GM19324 (cell line): ENCODE data around the gene MDH2.
"Not testable (repeated sequence)": the region's sequence is repeated elsewhere in the genome, so short reads cannot be mapped to it uniquely, and the experiment has no call there.

ENCODE experiments used
- ATAC-seq: cut with Tn5 transposase; IDR thresholded peaks from one replicate; pipeline ENCODE4 v1.9.1; 2021; ENCODE audit warnings: mild to moderate bottlenecking, moderate library complexity; ENCODE audit not compliant: unreplicated experiment, low FRiP score

Gene MDH2, protein sequence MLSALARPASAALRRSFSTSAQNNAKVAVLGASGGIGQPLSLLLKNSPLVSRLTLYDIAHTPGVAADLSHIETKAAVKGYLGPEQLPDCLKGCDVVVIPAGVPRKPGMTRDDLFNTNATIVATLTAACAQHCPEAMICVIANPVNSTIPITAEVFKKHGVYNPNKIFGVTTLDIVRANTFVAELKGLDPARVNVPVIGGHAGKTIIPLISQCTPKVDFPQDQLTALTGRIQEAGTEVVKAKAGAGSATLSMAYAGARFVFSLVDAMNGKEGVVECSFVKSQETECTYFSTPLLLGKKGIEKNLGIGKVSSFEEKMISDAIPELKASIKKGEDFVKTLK

DNA sequence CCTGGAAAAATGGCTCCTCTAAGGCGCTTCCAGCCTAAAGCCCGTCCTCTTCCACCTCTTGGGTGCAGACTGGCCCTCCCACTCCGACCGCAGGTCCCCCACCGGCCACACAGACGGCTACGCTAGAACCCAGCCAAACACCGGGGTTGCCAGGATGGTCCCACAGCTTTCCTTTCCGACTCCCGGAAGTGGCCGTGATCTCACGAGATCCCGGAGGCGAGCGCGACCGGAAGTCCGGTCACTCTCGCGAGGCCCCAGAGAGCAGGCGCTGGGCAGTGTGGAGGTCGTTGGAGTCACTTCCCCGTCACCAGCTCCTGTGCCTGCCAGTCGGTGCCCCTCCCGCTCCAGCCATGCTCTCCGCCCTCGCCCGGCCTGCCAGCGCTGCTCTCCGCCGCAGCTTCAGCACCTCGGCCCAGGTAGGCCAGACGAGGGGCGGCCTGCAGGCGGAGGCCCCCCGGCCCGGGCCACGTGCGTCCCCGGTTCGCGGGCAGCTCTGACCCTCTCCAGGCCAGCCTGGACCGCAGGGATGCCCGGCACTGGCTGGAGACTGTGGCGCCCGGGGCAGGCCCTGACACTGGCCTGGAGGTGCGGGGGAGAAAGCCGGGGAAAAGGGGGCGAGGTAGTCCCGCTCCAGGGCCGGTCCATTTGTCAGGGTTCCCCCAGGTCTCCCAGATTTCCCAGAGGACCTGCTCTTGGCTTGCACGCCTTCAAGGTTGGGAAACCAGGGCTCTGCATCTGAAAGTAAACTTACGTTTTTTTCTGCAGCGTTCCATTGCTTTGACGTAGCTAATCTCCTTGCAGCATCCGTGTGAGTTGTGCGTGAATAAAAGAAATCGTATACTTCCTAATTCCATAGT lies at the start of gene MDH2, which contains the start of gene STYXL1:
TSS of gene MDH2 (plus strand) at position 296 of the 857 bp plus-strand sequence. CDS start at position 351, 55 bp downstream.
TSS of gene STYXL1 (minus strand) at position 190 of the 857 bp plus-strand sequence. CDS start 17,477 bp downstream, outside the sequence.
- ATAC-seq: peak; percentile 90

DNA sequence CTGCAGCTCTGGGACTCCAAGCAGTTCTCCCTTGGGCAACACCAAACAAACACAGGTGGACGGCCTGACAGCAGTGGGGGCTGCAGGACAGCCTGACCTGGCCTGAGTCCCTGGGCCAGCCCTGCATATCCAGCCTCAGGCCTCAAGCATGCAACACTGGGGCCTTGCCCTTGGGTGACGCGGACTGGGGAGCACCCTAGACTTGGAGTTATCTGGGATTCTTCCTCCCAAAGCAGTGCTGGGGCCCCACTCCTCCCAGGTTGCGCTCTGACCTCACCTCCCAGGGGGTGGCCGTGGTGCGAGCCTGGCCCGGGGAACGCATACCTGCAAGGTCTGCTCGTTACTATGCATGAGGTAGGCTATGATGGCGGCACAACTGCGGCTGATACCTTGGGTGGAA lies 47.3 kb upstream of the MDH2 start:
- ATAC-seq: no peak

DNA sequence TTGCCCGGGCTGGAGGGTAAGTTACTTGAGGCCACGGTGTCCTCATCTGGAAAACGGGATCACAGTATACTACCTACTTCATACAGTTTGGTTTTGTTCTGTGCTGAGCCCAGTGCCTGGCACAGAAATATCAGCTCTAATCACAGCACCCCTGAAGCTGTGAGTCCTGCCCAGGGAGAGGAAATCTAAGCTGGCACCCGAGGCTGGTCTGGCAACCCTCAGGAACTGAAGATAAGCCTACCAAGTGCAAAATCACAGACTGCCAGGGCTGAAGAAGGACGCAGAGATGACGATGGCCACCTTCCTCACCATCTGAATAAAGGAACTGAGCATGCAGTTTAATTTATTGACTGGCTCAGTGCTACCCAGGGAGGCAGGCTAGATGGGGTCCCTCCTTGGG lies 45.8 kb upstream of the MDH2 start:
- no peak for ATAC-seq

DNA sequence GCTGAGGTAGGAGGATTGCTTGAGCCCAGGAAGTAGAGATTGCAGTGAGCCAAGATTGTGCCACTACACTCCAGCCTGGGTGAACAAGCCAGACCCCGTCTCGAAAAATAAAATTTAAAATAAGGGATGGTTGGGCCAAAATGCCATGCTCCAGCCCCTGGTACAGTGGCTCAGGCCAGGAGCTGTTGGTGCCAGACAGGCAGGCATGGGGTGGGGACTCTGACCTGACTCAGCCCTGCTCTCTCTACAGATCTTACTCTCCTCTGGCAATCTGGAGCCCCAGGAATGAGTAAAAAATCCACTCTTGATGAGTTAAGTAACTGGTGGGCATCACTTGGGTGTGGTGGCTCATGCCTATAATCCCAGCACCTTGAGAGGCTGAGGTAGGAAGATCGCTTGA lies 45.1 kb upstream of the MDH2 start:
- no peak for ATAC-seq

DNA sequence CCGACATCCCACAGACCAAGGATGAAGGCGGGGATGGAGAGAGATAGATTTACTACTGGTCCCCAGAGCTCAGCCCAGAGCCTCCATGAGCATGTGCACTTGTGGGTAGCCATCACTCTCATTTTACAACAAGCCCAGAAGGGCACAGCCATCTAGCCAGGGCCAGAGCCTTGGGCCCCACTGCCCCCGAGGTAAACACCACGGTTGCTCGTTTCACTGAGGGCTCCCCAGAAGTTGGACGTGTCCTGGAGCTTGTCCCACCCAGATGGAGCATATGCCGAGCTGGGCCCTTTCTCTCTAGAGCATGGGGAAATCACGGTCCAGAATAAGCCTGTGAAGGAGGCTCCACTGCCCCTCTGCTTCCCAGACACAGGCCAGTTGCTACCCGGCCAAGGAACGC lies 44.6 kb upstream of the MDH2 start:
- no peak for ATAC-seq

DNA sequence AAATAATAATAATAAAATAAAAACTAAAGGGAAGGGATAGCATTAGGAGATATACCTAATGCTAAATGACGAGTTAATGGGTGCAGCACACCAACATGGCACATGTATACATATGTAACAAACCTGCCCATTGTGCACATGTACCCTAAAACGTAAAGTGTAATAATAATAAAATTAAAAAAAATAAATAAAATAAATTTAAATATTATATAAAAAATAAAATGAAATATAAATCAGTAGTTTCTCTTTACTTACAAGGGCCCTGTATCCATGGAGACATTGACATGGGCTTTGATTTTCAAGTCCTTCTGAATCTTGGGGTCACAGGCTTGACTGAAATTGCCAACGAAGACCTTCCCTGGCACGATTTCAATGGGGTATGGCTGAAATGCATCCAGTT lies 42.9 kb upstream of the MDH2 start:
- not testable (repeated sequence) for ATAC-seq

DNA sequence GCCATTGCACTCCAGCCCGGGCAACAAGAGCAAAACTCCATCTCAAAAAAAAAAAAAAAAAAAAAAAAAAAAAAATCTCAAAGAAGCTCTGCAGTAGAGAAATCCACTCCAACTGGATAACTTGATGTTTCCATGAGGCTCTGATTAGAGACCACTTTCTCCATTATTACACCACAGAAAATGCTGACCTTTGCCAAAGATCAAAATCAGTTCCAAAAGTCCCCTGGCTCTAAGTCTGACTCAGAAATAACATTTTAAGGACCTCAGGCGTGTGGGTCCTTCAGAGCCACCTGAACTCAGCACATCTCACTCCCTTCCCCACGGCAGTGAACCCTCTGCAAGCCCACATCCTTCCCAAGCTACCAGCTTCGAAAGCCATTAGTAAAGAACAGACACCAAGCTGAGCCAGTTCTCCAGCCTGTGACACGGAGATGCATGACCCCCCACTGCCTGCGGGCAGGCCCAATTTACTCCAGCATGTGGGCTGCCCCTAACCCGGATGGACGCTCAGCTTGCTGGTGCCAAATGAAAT lies 39.7 kb upstream of the MDH2 start:
- no peak for ATAC-seq

DNA sequence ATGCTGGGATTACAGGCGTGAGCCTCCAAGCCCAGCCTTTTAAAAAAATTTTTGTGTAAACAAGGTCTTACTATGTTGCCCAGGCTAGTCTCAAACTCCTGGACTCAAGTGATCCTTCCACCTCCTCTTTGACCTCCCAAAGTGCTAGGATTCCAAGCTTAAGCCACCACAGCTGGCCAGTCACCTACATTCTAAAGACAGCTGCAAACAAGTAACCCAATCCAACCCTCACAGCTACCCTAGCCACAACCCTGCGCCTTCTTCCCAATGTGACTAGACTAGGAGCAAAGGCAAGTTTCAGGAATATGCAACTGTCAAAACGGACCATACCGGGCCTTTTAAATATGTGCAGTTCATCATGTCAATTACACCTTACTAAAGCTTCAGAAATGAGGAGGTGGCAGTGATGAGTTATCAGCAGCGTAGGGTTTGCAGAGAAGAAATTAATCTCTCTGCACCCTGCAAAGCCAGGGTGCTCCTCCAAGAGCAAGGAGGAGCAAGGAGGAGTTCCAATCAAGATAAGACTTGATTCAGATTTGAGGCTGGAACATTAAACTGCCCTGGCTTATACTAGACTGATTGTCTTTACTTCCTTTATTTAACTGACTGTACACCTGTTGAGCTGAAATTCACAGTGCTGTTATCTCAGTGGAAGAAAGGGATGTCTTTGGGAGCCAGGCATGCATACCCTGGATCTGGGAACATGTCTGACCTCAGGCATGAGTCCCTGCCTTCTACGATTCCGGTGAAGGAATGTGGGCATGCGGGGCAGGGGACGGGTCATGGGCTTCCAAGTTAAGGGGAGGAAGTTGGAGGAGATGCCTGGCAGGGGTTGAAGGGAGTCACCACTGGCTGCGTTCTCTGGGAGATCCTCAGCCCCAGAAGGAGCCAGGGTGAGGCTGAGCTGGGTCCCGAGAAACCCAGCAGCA lies 38.0 kb upstream of the MDH2 start:
- ATAC-seq: no peak

DNA sequence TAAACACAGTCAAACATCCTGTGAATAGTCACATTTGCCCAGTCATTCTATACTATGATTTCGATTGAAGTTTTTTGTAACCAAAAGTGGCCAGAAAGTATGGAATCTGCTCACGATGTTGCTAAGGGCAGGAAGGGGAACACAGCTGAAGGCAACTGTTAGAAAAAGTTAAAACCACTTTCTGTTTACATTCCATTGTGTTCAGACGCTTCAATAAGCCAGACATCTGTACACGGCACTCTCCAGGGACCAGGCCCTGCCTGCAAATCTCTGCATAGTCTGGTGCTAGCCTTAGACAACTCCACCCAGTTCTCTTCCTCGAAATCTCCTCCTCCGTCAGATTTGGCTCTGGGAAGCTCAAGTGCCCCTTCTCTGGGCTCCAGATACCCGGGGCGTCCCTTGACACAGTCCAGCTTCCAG lies 36.5 kb upstream of the MDH2 start:
- ATAC-seq: no peak

DNA sequence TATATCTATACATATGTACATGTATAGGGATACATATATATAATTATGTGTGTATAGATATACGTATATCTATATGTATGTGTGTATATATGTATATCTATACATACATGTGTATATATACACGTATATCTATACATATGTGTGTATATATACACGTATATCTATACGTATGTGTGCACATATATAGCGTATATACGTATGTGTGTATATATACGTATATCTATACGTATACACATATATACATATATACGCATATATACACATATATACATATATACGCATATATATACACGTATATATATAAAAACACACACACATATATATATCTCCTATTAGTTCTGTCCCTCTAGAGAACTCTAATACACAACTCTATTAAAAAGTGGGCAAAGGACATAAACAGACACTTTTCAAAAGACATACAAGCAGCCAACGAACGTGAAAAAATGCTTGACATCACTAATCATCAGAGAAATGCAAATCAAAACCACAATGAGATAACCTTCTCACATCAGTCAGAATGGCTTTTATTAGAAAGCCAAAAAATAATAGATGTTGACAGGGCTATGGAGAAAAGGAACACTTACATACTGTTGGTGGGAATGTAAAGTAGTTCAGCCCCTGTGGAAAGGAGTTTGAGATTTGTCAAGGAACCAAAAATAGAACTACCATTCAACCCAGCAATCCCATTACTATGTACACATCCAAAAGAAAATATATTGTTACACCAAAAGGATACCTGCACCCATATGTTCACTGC lies 31.5 kb upstream of the MDH2 start:
- ATAC-seq: no peak

DNA sequence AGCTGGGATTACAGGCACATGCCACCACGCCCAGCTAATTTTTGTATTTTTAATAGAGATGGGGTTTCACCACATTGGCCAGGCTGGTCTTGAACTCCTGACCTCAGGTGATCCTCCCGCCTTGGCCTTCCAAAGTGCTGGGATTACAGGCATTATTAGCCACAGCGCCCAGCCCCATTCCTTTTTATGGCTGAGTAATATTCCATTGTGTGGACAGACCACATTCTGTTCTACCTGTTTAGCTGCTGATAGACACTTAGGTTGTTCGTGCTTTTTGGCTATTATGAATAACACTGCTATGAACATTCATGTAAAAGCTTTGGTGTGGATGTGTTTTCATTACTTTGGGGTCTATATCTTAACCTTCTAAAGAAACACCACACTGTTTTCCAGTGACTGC lies 29.4 kb upstream of the MDH2 start:
- not testable (repeated sequence) for ATAC-seq

DNA sequence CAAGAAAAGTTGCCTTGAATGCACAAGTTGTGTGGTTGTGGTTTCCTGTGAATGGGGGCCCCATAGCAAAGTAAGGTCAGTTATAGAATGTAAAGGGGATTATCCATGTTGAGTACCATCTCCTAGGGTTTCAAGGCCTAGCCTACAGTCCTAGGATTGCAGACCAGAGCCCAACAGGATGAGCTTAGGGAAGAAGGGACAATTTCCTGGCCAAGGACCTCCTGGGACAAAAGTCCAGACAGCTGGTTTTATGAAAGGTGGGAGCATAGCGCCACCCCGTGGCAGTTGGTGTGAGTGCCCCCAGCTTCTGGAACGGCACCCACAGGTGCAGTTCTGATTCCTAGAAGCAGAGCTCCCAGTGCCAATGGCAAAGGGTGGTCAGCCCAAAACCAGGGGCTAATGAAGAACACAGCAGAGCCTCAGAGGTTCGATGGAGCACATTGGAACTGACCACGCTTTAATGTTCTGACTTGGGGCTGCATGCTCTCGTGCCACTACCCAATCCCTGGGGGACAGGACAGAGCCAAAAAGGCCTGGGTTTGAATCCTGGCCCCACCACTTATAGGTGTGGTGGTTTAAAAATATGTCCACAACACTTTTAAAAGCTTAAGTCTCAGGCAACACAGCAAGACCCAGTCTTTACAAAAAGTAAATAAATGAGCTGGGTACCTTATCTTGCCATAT lies 27.7 kb upstream of the MDH2 start:
- ATAC-seq: no peak

DNA sequence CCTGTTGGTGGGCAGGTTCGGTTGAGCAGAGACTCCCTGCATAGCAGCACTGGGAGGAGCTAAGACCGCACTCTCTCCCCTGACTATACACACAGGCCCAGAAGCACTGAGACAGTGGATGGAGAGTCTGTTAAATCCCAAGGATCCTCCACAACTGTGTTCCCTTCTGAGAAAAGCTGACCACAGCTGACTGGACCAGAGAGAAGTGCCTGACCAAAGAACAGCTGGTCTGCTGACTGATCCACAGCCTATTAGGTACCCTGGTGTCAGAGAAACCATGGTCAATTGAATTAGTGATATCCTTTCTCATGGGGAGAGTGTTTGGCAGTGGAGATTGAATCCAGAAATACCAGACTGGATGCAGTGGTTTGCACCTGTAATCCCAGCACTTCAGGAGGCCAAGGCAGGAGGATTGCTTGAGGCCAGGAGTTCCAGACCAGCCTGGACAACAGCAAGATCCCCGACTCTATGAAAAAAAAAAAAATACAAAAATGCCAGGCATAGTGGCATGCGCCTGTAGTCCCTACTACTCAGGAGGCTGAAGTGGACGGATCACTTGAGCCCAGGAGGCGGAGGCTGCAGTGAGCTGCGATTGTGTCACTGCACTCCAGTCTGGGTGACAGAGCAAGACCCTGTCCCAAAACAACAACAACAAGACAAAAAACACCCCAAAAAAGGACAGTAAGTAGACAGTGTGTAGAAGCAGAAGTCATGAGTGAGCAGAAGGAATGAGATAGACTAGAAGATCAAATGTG lies 25.7 kb upstream of the MDH2 start:
- no peak for ATAC-seq

DNA sequence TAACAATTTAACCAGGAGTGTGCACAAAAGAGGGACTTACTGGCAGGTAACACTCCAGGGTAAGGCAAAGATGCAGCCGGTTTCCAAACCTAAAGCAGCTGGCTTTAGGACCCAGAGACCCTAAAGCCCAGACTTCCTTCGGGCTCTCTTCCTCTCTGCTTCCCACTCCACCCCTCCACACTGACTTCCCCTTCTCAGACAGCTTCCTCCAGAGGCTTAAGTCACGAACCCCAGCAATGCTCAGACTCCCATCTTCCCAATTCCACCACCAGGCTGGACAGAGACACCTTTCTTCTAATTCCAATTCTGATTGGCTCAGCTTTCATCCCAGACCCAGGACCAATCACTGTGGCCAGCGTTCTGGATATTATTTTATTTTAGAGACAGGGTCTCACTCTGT lies 24.9 kb upstream of the MDH2 start:
- ATAC-seq: no peak

DNA sequence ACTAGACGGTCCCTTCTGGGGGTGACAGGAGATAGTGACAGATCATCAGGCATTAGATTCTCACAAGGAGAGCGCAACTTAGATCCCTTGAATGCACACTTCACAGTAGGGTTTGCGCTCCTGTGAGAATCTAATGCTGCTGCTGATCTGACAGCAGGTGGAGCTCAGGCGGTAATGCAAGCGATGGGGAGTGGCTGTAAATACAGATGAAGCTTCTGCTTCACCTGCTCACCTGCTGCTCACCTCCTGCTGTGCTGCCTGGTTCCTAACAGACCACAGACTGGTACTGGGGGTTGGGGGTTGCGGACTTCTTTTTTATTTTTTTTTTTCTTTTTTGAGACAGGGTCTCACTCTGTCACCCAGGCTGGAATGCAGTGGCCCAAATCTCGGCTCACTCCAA lies 18.2 kb upstream of the MDH2 start:
- ATAC-seq: not testable (repeated sequence)

DNA sequence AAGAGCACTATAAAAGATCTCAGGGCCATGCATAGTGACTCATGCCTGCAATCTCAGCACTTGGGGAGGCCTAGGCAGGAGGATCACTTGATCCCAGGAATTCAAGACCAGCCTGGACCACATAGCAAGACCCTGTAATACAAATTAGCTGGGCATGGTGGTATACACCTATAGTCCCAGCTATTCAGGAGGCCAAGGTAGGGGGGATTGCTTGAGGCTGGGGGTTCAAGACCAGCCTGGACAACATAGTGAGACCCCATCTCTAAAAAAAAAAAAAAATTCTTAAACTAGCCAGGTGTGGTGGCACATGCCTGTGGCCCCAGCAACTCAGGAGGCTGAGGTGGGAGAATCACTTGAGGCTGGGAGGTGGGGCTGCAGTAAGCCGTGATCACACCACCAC lies 15.9 kb upstream of the MDH2 start:
- ATAC-seq: no peak

DNA sequence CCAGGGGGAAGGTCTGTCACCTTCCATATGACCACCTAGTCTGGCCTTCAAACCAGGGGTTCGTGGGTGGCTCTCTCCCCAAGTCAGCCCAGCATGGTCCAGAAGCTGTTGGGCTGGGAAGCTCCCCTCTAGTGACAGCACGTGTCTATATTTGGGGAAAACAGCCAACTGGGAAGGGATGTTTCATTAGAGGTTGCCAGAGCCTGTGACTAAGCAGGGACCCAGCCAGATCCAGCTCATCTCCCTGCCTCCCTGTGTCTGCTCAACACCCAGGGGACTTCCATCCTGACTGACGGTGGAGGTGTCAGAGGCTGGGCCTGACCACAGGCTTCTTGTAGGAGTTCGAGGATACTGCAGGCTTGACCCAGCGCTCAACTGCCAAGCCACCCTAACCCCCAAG lies 10.6 kb upstream of the MDH2 start:
- ATAC-seq: no peak

DNA sequence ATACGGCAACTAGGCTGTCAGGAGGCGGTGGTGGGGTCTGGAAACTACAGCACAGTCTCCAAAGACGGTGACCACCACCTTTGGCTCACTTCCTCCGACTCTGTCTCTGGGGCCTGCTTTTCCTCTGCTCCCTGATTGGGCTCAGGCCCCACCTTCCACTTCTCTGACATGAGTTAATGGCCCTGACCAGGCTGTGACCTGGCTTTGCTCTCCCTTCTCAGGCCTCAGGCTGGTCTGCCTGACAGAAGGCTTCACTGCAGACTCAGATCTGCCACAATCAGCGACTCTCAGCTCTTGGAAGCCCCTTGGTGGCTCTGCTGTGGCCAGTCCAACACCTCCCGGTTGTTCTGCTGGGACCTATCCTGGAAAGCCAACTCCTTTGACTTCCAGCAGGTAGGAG lies 7.8 kb upstream of the MDH2 start:
- no peak for ATAC-seq
